NB4 (cell line): ENCODE measurements around the gene CBX2.

ENCODE experiments used
- POLR2A ChIP-seq: IDR thresholded peaks from 2 replicates; pipeline ENCODE4 v1.6.1; 2011; ENCODE audit warnings: mild to moderate bottlenecking; ENCODE audit not compliant: insufficient read length; ENCODE audit errors: extremely low read depth
- TF ChIP-seq, protein P1 (sequence below): IDR thresholded peaks from one replicate; pipeline ENCODE4 v1.5.1; 2012; ENCODE audit warnings: low read depth, low read length

DNA sequence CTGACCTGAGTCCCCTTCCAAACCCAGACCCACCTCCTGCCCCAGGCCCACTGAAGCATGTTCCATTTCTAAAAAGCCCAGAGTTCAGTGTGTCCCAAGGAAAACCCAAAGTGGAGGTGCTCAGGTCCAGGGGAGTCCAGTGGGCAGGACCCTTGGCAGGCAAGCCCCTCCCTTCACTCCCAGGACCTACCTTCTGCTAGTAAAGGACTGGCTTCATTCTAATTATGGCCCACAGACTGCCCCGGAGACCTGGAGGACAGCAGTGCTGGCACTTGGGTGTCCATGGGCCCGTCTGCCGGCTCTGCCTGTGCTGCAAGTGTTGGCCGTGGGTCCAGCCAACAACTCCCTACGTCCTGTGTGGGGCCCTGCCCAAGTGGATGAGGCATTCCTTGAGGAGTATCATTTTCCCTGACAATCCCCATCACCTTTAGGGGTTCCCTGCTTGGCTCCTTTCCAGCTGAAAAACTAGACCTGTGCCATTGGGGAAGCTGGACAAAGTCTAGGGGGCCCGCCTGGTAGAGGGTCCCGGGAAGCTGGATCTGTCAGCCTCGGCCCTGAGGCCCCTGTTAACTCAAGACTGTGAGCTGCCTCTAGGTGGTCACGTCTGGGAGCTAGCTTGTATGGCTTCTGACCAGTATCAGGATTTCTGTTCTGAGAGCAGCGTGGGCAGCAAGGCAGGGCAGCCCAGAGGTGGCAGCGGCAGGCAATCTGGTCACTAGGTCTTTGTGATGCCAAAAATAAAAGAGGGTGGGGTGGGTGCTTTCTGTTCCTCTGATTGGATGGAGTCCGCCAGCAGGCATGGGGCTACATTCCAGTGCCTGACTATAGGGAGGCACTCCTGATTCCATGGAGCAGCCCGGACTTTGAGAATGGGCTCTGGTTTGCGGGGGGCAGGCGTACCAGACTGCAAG lies 8.2 kb downstream of the CBX2 start:
- TF ChIP-seq, protein P1, sequence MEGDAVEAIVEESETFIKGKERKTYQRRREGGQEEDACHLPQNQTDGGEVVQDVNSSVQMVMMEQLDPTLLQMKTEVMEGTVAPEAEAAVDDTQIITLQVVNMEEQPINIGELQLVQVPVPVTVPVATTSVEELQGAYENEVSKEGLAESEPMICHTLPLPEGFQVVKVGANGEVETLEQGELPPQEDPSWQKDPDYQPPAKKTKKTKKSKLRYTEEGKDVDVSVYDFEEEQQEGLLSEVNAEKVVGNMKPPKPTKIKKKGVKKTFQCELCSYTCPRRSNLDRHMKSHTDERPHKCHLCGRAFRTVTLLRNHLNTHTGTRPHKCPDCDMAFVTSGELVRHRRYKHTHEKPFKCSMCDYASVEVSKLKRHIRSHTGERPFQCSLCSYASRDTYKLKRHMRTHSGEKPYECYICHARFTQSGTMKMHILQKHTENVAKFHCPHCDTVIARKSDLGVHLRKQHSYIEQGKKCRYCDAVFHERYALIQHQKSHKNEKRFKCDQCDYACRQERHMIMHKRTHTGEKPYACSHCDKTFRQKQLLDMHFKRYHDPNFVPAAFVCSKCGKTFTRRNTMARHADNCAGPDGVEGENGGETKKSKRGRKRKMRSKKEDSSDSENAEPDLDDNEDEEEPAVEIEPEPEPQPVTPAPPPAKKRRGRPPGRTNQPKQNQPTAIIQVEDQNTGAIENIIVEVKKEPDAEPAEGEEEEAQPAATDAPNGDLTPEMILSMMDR: no peak
- TF ChIP-seq POLR2A: no peak
